ENCODE data around the gene OR6J1.

Gene OR6J1

GRCh38 chr14:22627506-22628263 lies 16.5 kb downstream of the OR6J1 start:
- H4K20me1 ChIP-seq (ENCODE audit: insufficient read depth, low read length), result no peaks in the 10 kb centered on the region
- TF ChIP-seq EZH2 (optimal IDR thresholded peaks at IDR 0.05; ENCODE audit: low read depth, low read length) (no peak), EZH2phosphoT487 (IDR thresholded peaks at IDR 0.05; ENCODE audit: low read length) (no peak), CTCF (IDR thresholded peaks at IDR 0.05; ENCODE audit: low read length) (no peak)
- H3K9me2 ChIP-seq (replicated peaks; ENCODE audit: insufficient read depth, low read length), result no peaks in the 10 kb centered on the region
- no peaks in the 10 kb centered on the region for H3K36me3 ChIP-seq (replicated peaks; ENCODE audit: insufficient read depth, low read length)
- no peaks in the 10 kb centered on the region for H3K79me2 ChIP-seq (ENCODE audit: low read length)
- no peak overlapping the region for H3K4me2 ChIP-seq (ENCODE audit: low read depth, low read length)
- no peaks in the 10 kb centered on the region for H3K27me3 ChIP-seq (replicated peaks; ENCODE audit: insufficient read depth, low read length)
- H3K4me1 ChIP-seq (ENCODE audit: low read length), result no peaks in the 10 kb centered on the region
- no peak overlapping the region for H2AFZ ChIP-seq (ENCODE audit: low read length)
- no peak overlapping the region for H3K27ac ChIP-seq (ENCODE audit: low read length)
- DNase-seq, result no peak
- no peaks in the 10 kb centered on the region for H3K9me3 ChIP-seq (replicated peaks; ENCODE audit: insufficient read depth, low read length)
- no peak overlapping the region for H3K9ac ChIP-seq (ENCODE audit: low read length)
- no peak overlapping the region for H3K4me3 ChIP-seq (ENCODE audit: low read length)
- no peaks in the 10 kb centered on the region for H3F3A ChIP-seq (ENCODE audit: insufficient read depth, low read length)

DNA sequence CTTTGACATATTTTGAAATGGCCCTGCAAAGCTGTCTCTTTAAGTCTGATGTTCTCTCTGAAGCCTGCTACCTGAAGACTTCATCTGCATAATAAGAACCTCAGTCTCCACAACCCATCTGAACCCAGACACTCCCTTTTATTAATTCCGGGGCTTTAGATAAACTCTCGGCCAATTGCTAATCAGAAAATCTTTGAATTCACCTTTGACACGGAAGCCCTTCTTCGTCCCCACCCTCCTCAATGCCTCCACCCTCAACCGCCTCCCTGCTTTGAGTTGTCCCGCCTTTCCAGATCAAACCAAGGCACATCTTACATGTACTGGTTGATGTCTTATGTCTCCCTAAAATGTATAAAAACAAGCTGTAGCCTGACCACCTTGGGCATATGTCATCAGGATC lies 17.6 kb downstream of the OR6J1 start:
- Histone ChIP-seq H3K9me2 (replicated peaks; ENCODE audit: insufficient read depth, low read length) (no peaks in the 10 kb centered on the region), H3K9ac (ENCODE audit: low read length) (no peak overlapping the region), H3K4me3 (ENCODE audit: low read length) (no peak overlapping the region), H3K9me3 (replicated peaks; ENCODE audit: insufficient read depth, low read length) (no peaks in the 10 kb centered on the region), H3K27ac (ENCODE audit: low read length) (no peak overlapping the region), H4K20me1 (ENCODE audit: insufficient read depth, low read length) (no peaks in the 10 kb centered on the region), H3K4me1 (ENCODE audit: low read length) (no peaks in the 10 kb centered on the region), H2AFZ (ENCODE audit: low read length) (no peak overlapping the region), H3K79me2 (ENCODE audit: low read length) (no peaks in the 10 kb centered on the region), H3F3A (ENCODE audit: insufficient read depth, low read length) (no peaks in the 10 kb centered on the region), H3K4me2 (ENCODE audit: low read depth, low read length) (no peak overlapping the region), H3K27me3 (replicated peaks; ENCODE audit: insufficient read depth, low read length) (no peaks in the 10 kb centered on the region), H3K36me3 (replicated peaks; ENCODE audit: insufficient read depth, low read length) (no peaks in the 10 kb centered on the region)
- TF ChIP-seq EZH2phosphoT487 (IDR thresholded peaks at IDR 0.05; ENCODE audit: low read length), result no peak
- no peak for TF ChIP-seq CTCF (IDR thresholded peaks at IDR 0.05; ENCODE audit: low read length)
- TF ChIP-seq EZH2 (optimal IDR thresholded peaks at IDR 0.05; ENCODE audit: low read depth, low read length), result no peak
- no peak for DNase-seq

DNA sequence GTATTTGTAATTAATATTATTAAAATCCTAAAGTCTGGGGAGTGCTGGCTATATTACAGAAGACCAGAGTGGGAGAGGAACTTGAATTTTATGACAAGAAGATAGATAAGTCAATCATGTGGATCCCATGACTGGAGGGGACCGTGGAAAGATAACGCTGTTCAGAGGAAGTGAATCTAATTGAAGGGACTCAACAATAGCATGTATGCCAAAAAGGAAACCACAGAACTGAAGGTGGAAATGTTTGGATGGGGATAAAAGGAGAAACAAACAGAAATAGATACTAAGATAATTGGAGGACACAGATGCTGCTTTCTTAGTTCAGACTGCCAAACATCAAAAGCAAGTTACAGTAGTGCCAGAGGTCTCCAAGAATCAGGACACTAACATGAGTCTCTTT lies 21.1 kb downstream of the OR6J1 start:
- Histone ChIP-seq H3K36me3 (replicated peaks; ENCODE audit: insufficient read depth, low read length) (no peaks in the 10 kb centered on the region), H3F3A (ENCODE audit: insufficient read depth, low read length) (no peaks in the 10 kb centered on the region), H3K27ac (ENCODE audit: low read length) (no peak overlapping the region), H3K9me2 (replicated peaks; ENCODE audit: insufficient read depth, low read length) (no peaks in the 10 kb centered on the region), H4K20me1 (ENCODE audit: insufficient read depth, low read length) (no peaks in the 10 kb centered on the region), H3K4me2 (ENCODE audit: low read depth, low read length) (no peak overlapping the region), H3K9me3 (replicated peaks; ENCODE audit: insufficient read depth, low read length) (no peaks in the 10 kb centered on the region), H3K27me3 (replicated peaks; ENCODE audit: insufficient read depth, low read length) (no peaks in the 10 kb centered on the region), H3K4me1 (ENCODE audit: low read length) (no peaks in the 10 kb centered on the region), H3K4me3 (ENCODE audit: low read length) (no peak overlapping the region), H2AFZ (ENCODE audit: low read length) (no peak overlapping the region), H3K79me2 (ENCODE audit: low read length) (no peaks in the 10 kb centered on the region), H3K9ac (ENCODE audit: low read length) (no peak overlapping the region)
- no peak for DNase-seq
- TF ChIP-seq EZH2phosphoT487 (IDR thresholded peaks at IDR 0.05; ENCODE audit: low read length) (no peak), EZH2 (optimal IDR thresholded peaks at IDR 0.05; ENCODE audit: low read depth, low read length) (no peak), CTCF (IDR thresholded peaks at IDR 0.05; ENCODE audit: low read length) (no peak)

Measured in MM.1S (cell line).